DOHH2 (cell line): ENCODE measurements around the gene MUC3A.

Experiments used
- H3F3A ChIP-seq: fragments of 200-600 bp; sonication (generic), shearing (Covaris generic); 2 replicates; pipeline ENCODE4 v1.6.0; 2016; ENCODE audit warnings: antibody characterized with exemption, mild to moderate bottlenecking; ENCODE audit not compliant: control insufficient read depth, insufficient read depth
- H3K27ac ChIP-seq: fragments of 200-600 bp; sonication (generic); 2 replicates; pipeline ENCODE4 v1.5.1; 2014; ENCODE audit warnings: low read depth, mild to moderate bottlenecking, low read length, moderate library complexity
- H3K27me3 ChIP-seq: fragments of 200-600 bp; sonication (generic); 2 replicates; pipeline ENCODE4 v1.6.1; 2014; ENCODE audit warnings: mild to moderate bottlenecking, low read length, mixed read lengths; ENCODE audit not compliant: control insufficient read depth
- H3K36me3 ChIP-seq: fragments of 200-600 bp; sonication (generic); 2 replicates; pipeline ENCODE4 v1.6.1; 2014; ENCODE audit warnings: mild to moderate bottlenecking, low read length, moderate library complexity, mixed read lengths; ENCODE audit not compliant: control insufficient read depth
- H3K4me1 ChIP-seq: fragments of 200-600 bp; sonication (generic); 2 replicates; pipeline ENCODE4 v1.6.1; 2014; ENCODE audit warnings: mild to moderate bottlenecking, low read length, mixed read lengths; ENCODE audit not compliant: control insufficient read depth
- H3K4me2 ChIP-seq: fragments of 200-600 bp; sonication (generic); 2 replicates; pipeline ENCODE4 v1.6.0; 2014; ENCODE audit warnings: mild to moderate bottlenecking, low read length, moderate library complexity
- H3K4me3 ChIP-seq: fragments of 200-600 bp; sonication (generic); 2 replicates; pipeline ENCODE4 v1.5.1; 2014; ENCODE audit warnings: mild to moderate bottlenecking, low read length, mixed read lengths
- H3K79me2 ChIP-seq: fragments of 200-600 bp; sonication (generic); 2 replicates; pipeline ENCODE4 v1.6.1; 2014; ENCODE audit warnings: mild to moderate bottlenecking, low read length, mixed read lengths; ENCODE audit not compliant: control insufficient read depth
- H3K9me2 ChIP-seq: fragments of 200-600 bp; sonication (generic); replicated peaks from 2 replicates; pipeline ENCODE4 v1.6.1; 2014; ENCODE audit warnings: mild to moderate bottlenecking, low read length, mixed read lengths; ENCODE audit not compliant: control insufficient read depth
- H3K9me3 ChIP-seq: fragments of 200-600 bp; sonication (generic); 2 replicates; pipeline ENCODE4 v1.6.1; 2014; ENCODE audit warnings: antibody characterized with exemption, low read length, mixed read lengths; ENCODE audit not compliant: control insufficient read depth, insufficient read depth
- H4K20me1 ChIP-seq: fragments of 200-600 bp; sonication (generic); 2 replicates; pipeline ENCODE4 v1.6.0; 2014; ENCODE audit warnings: low read depth, mild to moderate bottlenecking, antibody characterized with exemption, low read length, moderate library complexity; ENCODE audit not compliant: control insufficient read depth, insufficient read depth
- EZH2phosphoT487 ChIP-seq: fragments of 200-600 bp; sonication (generic); IDR thresholded peaks from 2 replicates; pipeline ENCODE4 v1.6.1; 2017; ENCODE audit warnings: borderline replicate concordance, mild to moderate bottlenecking, antibody characterized with exemption, low read length, moderate library complexity, mixed read lengths
- TF ChIP-seq, protein P1 (sequence below): fragments of 200-600 bp; sonication (generic); IDR thresholded peaks from one replicate; pipeline ENCODE4 v1.5.1; 2014; ENCODE audit warnings: antibody characterized with exemption, mild to moderate bottlenecking, low read depth, low read length; ENCODE audit not compliant: poor library complexity, severe bottlenecking

Gene MUC3A

DNA sequence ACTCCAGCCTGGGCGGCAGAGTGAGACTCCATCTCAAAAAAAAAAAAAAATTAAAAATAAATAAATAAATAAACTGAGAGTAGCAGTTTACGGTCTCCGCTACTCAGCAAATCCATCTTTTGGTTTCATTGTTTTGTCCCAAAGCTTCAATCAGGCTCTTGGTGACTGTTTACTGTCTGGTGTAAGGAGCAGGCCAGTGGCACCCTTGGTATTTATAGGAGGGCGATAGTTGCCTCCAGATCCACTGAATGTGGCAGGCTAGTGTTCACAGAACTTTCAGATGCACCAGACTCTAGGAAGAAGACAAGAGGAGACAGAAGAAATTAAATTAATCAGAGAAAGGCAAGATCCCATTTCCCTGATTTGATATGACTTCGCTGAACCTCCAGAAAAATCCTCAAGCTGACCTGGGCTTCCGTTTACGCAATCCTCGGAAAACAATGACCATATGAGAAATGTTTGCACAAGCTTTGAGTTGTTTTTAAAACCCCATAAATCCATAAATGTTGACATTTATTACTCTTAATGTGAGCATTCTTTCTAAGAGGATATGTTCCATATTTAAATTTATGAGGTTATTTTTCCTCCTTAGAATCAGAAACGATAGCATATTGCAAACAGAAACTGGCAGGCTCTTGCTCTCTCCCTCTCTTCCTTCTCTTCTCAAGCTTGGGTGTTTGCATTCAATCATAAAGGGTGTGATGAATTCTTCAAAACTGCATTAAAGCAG lies 7.1 kb upstream of the MUC3A start:
- Histone ChIP-seq H3K36me3 (no peaks in the 10 kb centered on the region), H3K9me3 (no peaks in the 10 kb centered on the region), H3K4me3 (no peak overlapping the region), H4K20me1 (no peaks in the 10 kb centered on the region), H3K79me2 (no peaks in the 10 kb centered on the region), H3F3A (no peaks in the 10 kb centered on the region), H3K4me2 (no peak overlapping the region), H3K27me3 (peaks cover 3% of the 10 kb centered on the region; the same call in 1 of the 2 replicates), H3K27ac (no peak overlapping the region), H3K4me1 (no peaks in the 10 kb centered on the region), H3K9me2 (no peaks in the 10 kb centered on the region)
- TF ChIP-seq, protein P1, sequence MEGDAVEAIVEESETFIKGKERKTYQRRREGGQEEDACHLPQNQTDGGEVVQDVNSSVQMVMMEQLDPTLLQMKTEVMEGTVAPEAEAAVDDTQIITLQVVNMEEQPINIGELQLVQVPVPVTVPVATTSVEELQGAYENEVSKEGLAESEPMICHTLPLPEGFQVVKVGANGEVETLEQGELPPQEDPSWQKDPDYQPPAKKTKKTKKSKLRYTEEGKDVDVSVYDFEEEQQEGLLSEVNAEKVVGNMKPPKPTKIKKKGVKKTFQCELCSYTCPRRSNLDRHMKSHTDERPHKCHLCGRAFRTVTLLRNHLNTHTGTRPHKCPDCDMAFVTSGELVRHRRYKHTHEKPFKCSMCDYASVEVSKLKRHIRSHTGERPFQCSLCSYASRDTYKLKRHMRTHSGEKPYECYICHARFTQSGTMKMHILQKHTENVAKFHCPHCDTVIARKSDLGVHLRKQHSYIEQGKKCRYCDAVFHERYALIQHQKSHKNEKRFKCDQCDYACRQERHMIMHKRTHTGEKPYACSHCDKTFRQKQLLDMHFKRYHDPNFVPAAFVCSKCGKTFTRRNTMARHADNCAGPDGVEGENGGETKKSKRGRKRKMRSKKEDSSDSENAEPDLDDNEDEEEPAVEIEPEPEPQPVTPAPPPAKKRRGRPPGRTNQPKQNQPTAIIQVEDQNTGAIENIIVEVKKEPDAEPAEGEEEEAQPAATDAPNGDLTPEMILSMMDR = no peak
- TF ChIP-seq EZH2phosphoT487 = no peak

DNA sequence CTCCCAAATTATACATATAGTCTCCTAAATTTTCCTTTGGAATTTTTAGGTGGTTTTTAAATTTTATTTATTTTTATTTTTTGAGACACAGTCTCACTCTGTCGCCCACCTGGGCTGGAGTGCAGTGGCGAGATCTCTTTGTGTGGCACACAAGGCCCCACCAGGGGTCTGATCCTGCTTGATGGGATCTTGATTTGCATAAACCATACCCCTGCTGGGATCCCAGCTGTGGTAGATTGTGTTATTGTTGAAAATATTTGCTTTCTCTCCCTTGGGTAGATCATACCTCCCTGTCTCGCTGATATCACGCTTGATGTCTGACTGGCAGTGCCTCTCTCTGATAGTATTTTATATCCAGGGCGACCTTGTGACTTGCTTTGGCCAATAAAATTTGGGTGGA lies 5.6 kb upstream of the MUC3A start:
- H3K36me3 ChIP-seq = no peaks in the 10 kb centered on the region
- H4K20me1 ChIP-seq = no peaks in the 10 kb centered on the region
- H3K79me2 ChIP-seq = no peaks in the 10 kb centered on the region
- H3K9me2 ChIP-seq = no peaks in the 10 kb centered on the region
- H3F3A ChIP-seq = no peaks in the 10 kb centered on the region
- peaks cover 3% of the 10 kb centered on the region; the same call in 1 of the 2 replicates for H3K27me3 ChIP-seq
- H3K4me2 ChIP-seq = no peak overlapping the region
- no peak for TF ChIP-seq EZH2phosphoT487
- TF ChIP-seq, protein P1 = no peak
- H3K27ac ChIP-seq = no peak overlapping the region
- H3K4me1 ChIP-seq = no peaks in the 10 kb centered on the region
- no peak overlapping the region for H3K4me3 ChIP-seq
- no peaks in the 10 kb centered on the region for H3K9me3 ChIP-seq

GRCh38 chr7:100944138-100944537 lies 5.2 kb upstream of the MUC3A start:
- no peaks in the 10 kb centered on the region for H3F3A ChIP-seq
- no peaks in the 10 kb centered on the region for H3K79me2 ChIP-seq
- H4K20me1 ChIP-seq = no peaks in the 10 kb centered on the region
- H3K36me3 ChIP-seq = no peaks in the 10 kb centered on the region
- H3K4me2 ChIP-seq = no peak overlapping the region
- H3K27ac ChIP-seq = no peak overlapping the region
- H3K9me3 ChIP-seq = no peaks in the 10 kb centered on the region
- peaks cover 6% of the 10 kb centered on the region for H3K27me3 ChIP-seq
- H3K4me1 ChIP-seq = no peaks in the 10 kb centered on the region
- no peak for TF ChIP-seq EZH2phosphoT487
- TF ChIP-seq, protein P1 = no peak
- H3K9me2 ChIP-seq = no peaks in the 10 kb centered on the region
- H3K4me3 ChIP-seq = no peak overlapping the region
